GM19467 (cell line): ENCODE measurements around the gene ATP6V1D.
"Not testable (repeated sequence)": the region's sequence is repeated elsewhere in the genome, so short reads cannot be mapped to it uniquely, and the experiment has no call there.

Experiments used
- ATAC-seq: cut with Tn5 transposase; IDR thresholded peaks from one replicate; pipeline ENCODE4 v1.9.1; 2021; ENCODE audit warnings: mild to moderate bottlenecking, moderate library complexity; ENCODE audit not compliant: unreplicated experiment

The ATP6V1D gene

DNA sequence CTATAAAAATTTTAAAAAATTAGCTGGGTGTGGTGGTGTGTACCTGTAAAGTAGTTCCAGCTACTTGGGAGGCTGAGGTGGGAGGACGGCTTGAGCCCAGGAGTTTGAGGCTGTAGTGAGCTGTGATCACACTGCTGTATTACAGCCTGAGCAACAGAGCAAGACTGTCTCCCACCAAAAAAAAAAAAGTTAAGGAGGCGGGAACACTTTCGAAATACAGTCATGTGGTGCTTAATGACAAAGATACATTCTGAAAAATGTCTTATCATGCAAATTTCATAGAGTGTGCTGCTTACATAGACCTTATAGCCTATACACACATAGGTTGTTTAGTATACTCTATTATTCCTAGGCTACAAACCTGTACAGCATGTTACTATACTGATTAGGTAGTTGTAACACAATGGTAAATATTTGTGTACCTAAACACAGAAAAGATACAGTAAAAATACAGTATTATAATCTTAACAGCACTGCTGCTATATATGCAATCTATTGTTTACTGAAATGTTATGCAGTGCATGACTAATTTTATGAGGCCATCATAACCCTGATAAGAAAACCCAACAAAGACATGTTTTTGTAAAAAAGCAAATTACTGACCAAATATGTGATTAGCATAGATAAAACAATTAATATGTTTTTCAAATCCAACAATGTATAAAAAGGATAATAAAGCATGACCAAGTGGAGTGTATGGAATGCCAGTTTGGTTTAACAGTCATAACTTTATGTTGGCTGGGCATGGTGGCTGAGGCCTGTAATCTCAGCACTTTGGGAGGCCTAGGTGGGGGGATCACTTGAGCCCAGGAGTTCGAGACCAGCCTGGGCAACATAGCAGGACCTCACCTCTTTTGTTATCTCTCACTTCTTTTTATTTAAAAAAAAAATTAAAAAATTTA is 11.9 kb upstream of the ATP6V1D start:
- no peak for ATAC-seq

DNA sequence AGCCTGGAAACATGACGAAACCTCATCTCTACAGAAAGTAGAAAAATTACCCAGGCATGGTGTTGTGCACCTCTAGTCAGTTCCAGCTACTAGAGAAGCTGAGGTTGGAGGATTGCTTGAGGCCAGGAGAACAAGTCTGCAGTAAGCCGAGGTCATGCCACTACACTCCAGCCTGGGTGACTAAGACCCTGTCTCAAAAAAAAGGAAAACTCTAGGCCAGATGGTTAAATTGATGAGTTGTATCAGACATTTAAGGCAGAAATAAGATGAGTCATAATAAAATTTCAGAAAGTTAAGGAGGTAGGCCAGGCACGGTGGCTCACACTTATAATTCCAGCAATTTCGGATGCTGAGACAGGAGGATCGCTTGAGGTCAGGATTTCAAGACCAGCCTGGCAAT is 11.2 kb upstream of the ATP6V1D start:
- no peak for ATAC-seq

DNA sequence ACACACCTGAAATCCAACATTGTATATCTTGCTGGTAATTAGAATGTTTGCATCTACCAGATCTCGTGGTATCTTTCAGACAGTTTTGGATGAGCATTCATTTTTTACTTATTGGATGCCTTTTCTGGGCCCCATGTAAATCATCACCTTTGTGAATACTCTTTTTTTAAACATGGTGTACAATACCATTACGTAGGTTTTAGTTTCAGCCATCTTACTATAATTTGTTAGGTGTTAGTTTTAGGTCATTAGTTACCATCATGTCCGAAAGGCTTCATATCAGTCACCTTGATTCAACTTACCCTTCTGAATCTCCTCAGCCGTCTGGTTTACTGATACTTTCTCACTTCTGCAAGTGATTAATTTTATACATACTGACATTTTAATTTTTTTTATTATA is 5.9 kb upstream of the ATP6V1D start:
- no peak for ATAC-seq

DNA sequence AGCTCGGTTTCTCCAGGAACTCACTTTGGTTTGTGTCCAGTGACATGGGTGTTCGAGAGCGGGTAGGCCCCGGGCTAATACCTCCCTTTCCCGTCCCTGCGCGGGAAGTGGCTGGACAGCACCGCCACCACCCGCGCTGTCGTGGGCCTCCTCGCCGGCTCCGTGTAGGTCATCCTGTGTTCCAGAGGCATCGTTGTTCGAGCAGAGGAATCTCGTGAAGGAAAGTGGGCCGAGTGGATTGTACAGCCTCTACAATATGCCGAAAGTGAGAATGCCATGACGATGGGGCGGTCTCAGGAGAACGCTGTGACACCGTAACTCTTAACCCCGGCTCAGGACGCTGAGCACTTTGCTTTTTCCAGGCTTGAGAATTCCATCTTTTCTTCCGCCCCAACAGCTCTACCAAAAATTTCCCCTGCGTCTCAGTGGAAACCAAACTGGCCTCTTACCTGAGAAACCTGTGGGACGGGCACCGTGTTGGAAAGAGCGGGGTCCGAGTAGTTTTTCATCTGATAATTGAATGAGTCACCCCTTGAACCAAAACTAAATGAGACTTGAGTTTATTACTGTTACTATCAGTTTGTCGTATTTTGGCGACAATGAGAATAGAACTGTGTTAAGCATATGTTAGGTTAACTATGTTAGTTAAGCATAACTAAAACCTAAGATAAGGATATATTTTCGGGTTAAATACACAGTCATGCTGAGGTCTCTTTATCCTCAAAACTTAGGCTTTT is 1.0 kb upstream of the ATP6V1D start:
- no peak for ATAC-seq

DNA sequence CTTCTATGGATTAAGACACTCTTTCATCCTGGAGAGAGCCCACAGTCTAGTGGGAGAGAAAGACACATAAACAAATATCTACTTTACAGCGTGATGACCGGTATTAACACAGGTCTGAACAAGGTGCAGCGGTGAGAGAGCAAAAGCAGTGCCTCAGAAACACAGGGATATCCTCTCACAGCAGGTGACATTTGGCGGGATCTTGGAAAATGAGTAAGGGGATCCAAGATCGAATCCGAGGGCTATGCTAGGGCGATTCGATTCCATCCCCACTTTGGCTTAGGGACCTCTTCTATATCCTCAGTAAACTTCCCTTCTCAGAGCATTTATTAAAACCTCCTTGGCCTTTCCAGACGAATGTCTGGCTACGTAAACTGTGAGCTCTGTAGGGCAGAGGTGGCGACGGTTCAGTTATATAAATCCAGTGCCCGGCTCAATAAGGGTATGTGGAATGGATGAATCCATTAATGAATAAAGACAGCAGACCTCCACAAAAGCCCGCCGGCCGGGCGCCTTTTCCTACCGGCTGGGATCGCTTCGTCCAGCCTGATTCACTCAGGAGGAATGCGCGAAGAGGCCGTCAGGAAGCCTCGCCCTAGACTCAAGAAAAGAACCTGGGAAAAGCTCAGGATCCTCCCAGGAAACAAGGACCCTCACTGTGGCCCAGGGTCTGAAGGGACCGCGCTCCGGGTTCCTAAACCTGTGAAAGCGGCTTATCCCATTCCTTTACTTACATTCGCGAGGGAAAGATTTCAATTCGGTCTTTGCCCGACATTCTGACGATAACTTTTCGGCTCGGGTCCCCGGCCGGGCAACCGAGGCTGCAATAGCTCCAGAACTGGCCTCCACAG is 455 bp downstream of the ATP6V1D start:
- no peak for ATAC-seq

DNA sequence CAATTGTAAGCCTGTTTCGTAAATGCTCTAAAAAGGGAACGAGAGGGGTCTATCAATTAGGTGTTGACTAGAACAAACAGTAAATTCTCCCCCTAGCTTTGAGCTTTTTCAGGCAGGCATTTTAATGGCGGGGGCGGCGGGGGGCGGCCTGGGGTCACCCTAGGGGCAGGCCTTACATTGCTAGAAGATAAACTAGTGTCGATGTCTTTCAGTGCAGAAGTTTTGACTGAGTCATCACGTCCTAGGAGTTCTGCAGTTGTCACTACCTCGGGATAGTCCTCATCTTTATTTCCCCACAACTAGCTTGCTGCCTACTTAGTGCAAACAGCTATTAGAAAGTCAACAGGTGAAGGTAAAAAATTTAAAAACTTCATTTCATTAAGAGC is 1.6 kb downstream of the ATP6V1D start:
- ATAC-seq, result no peak

DNA sequence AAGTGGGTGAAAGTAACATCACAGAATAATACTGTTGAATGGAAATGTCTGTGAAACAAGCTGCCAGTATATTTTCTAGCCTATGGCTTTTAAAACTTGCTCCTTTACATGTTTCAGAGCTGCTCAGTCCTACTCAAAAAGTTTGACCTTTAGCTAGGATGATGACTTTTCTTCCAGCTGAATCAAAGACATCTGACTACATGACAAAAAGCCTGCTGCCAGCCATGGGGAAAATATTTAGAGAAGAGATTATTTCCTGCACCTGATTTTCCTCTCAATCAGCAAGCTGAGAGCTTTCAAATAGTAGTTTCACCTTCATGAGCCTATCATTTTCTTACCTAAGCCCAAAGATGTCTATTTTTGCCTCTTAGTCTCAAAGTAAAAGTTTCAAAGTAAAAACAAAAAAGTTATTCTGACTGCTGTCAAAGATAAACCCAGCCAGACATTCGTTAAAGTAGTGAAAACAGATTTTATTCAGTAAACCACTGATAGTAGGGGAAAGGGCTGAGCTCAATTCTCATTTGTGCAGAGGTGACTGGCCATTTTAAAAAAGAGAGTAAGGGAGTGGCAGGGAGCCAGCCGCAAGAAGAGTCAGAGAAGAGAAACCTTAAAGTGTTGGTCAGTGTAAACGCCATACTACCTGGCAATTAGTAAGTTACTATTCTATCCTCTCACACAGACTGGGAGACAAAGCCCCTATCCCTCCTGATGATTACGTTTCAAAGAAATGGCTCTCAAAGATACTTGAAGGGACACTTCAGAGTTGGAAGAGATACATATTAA is 2.2 kb downstream of the ATP6V1D start:
- ATAC-seq, result no peak

DNA sequence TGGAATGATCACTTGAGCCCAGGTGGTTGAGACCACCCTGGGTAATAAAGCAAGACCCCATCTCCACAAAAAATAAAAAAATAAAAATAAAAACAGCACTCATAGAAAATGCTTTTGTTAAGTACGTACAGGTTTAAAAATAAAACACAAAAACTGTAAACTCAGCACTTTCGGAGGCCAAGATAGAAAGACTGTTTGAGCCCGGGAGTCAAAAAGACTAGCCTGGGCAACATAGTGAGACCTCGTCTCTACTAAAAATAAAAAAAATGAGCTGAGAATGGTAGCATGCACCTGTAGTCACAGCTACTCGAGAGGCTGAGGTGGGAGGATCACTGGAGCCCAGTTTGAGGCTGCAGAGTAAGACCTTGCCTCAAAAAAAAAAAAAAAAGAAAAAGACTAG is 7.5 kb downstream of the ATP6V1D start:
- no peak for ATAC-seq

DNA sequence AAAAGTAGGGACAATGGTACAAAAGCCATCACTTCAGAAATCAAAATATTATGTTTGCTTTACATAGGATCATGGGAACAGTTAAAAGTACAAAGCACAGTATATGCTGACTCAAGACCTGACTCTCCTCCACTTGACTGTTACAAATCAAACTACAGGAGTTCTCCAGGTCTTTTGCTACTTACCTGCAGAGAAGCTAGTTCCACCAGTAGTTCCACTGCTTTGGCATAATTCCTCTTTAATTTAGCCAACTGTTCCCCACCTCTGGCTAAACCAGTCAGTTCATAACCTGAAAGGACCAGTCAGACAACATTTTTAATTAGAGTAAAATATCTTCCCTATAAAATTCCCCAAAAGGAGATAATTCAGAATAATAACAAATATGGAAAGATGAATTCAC is 14.0 kb downstream of the ATP6V1D start:
- ATAC-seq, result no peak

DNA sequence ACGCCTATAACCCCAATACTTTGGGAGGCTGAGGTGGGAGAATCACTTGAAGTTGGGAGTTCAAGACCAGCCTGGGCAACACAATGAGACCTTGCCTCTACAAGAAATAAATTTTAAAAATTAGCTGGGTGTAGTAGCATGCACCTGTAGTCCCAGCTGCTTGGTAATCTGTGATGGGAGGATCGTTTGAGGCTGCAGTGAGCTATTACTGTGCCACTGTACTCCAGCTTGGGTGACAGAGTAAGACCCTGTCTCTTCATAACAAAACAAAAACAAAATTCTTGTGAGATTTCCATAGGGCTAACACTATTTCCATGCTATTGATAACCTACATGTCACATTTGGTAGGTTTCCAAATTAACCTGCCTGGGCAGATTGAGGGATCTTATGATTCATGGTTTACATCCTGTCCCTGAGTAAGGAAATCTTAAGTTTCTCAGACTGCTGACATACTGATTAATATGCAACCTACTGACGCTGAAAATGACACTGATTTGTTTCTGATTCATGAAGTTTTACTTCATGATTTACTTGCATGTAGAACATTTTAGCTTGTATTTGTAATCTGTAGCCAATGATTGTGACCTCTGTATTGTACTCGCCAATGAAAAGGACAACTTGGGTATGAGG is 15.9 kb downstream of the ATP6V1D start:
- ATAC-seq, result no peak

DNA sequence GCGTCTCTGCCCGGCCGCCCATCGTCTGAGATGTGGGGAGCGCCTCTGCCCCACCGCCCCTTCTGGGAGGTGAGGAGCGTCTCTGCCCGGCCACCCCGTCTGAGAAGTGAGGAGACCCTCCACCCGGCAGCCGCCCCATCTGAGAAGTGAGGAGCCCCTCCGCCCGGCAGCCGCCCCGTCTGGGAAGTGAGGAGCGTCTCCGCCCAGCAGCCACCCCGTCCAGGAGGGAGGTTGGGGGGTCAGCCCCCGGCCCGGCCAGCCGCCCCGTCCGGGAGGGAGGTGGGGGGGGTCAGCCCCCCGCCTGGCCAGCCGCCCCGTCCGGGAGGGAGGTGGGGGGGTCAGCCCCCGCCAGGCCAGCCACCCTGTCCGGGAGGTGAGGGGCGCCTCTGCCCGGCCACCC is 18.4 kb downstream of the ATP6V1D start:
- not testable (repeated sequence) for ATAC-seq

DNA sequence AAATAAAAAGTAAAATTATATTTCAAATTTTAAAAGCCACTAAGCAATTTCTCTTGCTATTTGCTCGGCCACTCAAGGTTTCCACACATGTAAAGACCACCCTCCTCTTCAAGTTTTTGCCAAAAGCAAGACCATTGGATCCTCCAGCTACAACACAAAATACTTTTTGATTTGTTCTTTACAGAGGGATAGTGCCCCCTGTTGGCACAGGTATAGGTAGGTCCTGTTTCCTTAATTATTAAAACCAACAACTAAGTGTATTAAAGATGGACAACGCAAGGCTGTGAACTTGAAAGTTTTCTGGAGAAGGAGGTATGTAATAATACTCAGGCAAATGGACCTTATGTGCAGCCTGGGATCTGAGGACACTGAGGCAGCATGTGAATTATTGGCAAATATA is 23.8 kb downstream of the ATP6V1D start:
- ATAC-seq, result no peak

DNA sequence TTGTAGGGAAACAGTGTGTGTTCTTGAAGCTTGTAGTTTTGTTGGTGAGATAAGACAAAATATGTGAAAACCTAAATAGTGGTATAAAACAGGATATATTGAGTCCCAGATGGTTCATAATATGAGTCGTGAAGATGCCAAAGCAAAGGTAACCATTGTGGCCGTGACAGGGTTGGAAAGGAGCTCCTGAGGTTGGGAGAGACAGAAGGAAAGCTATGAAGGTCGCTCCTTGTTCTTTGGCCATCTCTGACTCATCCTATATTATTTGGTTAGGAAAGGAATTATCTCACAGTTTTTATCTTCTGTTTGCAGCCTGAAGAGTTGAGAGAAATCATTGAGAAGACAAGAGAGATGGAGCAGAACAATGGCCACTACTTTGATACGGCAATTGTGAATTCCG is 27.1 kb downstream of the ATP6V1D start:
- no peak for ATAC-seq

DNA sequence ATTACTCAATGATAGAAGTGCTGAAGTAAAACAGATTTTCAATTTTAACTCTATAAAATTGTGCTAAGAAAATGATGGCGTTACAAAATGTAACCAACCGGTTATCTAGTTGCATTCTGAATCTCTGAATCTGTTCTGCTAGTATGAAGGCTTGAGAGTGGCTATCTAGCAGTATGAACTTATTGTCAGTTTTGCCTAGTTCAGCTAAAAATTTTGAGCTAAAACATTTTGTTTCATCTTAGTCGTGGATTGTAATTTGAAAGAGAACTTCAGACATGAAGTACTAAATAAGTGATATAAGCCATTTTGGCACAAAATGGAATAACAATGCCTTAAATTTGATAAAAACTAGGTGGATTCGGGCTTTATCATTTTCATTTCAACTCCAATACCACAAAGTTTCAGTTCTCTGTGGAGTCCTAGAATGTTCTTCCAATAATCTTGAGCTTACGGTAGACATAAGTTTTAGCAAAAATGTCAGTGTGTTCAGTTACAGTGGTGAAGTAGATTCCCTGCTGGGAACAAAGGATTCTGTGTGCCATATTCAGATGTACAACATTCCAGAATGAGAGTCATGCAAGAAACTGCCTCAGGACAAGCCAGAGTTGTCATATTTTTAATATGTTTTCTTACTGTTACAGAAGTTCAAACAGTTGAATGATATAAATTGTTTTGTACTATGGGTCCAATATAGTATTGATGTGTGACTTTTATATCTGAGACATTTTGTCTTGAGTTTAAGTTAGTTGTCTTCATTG is 28.1 kb downstream of the ATP6V1D start:
- no peak for ATAC-seq

DNA sequence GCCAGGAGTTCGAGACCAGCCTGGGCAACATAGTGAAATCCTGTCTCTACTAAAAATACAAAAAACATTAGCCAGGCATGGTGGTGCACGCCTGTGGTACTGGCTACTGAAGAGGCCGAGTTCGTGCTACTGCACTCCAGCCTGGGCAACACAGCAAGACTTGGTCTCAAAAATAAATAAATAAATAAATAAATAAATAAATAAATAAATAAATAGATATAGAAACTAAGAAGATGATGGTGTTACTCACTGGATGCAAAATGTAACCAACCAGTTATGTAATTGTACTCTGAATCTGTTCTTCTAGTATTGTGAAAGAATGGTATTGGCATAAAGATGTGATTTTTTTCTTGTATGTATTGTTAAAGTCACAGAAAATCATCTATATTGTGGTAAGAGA is 29.9 kb downstream of the ATP6V1D start:
- ATAC-seq, result not testable (repeated sequence)

DNA sequence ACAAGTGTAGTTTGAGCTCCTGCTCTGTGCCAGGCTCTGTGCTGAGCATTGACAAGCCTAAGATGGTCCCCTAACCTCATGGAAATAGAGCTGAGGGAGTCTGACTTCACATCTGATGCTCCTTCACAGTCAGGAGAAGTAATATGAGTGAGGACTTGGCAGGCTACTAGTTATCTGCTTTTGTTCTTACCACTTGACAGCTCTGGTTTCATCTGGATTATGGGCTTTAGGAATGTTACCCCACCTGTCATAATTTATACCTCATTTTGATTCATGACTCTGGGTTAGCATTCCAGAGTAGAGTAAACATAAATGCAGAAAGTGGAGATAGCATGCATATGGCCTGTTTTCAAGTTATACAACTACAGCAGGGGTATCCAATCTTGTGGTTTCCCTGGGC is 40.5 kb downstream of the ATP6V1D start:
- no peak for ATAC-seq

DNA sequence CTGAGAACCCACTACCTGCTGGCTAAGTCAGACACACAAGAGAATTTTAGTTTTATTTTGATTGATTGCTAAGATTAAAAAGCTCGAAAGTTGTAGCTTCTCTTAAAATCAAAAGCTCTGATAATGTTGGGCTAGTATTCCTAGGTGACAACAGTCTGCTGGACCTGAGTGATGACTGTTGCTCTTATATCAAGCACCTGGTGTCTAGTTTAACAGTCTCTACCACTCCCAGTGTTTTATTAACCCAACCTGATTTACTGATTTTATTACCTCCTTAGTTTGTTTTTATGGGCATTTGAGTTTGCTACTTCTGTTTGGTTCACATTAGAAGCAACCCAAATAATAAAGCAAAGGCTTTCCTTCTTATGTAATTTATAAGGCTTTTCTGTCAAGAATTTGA is 41.8 kb downstream of the ATP6V1D start:
- ATAC-seq, result no peak

DNA sequence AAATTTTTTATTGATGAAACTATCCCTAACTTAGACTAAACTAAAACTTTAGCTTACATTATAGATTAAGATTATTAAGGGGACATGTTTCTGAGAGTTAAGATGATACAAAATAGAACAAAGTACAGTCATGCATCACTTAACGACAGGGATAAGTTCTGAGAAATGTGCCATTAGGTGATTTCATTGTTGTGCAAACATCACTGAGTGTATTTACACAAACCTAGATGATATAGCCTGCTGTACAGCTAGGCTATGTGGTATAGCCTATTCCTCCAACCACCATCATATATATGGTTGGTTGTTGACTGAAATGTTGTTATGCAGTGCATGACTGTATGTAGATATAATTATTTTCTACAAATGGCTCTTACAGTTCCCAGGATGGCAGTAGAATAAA is 46.5 kb downstream of the ATP6V1D start:
- ATAC-seq, result no peak

DNA sequence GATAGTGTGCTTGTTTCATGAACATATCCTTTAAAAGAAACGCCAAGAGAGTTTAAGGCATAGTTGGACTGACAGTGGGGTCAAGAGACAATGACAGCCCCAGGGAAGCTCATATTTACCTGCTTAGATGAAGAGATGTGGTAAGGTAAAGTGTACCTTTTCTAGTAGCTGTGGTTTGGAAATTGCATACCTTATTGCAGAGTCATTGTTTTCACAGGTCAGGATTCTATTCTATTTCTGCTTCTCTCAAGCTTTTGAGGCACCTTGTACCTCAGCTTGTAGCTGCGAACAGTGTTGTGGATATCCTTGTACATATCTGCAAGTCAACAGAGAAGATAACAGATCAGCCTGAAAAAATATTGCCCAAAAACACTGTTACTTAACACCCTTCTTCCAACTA is 47.7 kb downstream of the ATP6V1D start:
- ATAC-seq, result no peak
